K562 (cell line): ENCODE measurements around the gene CCDC116. TPM values are rescaled to one million over a fixed set of nuclear protein-coding genes. Genes with fewer than 3 reads are reported as not detected.

Experiments used
- ARID3A ChIP-seq: IDR thresholded peaks from 2 replicates; pipeline ENCODE4 v1.6.1; 2012; ENCODE audit warnings: low read depth, low read length, improper control_type of control experiment, borderline replicate concordance
- CEBPB ChIP-seq: fragments of 450-650 bp; IDR thresholded peaks from 2 replicates; pipeline ENCODE4 v1.6.1; 2016; ENCODE audit warnings: missing genetic modification characterization, missing compliant biosample characterization
- CREM ChIP-seq: IDR thresholded peaks from 2 replicates; pipeline ENCODE4 v1.6.1; 2014; ENCODE audit warnings: antibody characterized with exemption, low read depth
- FOXP1 ChIP-seq: sonication (generic); formaldehyde crosslinking; IDR thresholded peaks from 2 replicates; pipeline ENCODE4 v1.8.0; 2022; ENCODE audit warnings: mild to moderate bottlenecking, missing genetic modification reagents
- GTF2A2 ChIP-seq: IDR thresholded peaks from 2 replicates; pipeline ENCODE4 v1.6.1; 2016; ENCODE audit warnings: mild to moderate bottlenecking, missing genetic modification characterization, missing compliant biosample characterization
- HMGXB4 ChIP-seq: sonication (generic); formaldehyde crosslinking; IDR thresholded peaks from 2 replicates; pipeline ENCODE4 v1.8.1; 2023; ENCODE audit warnings: mild to moderate bottlenecking, missing genetic modification reagents
- ID3 ChIP-seq, 2 experiments: fragments of 250-450 bp in 1 of 2; fragments of 450-650 bp in 1 of 2; sonication (Bioruptor Pico) in 1 of 2; IDR thresholded peaks; 2 replicates each; pipeline versions ENCODE4 v1.6.1 to v1.8.0; 2016 to 2021; ENCODE audit warnings: mild to moderate bottlenecking in 2 of 2, moderate library complexity in 2 of 2, missing compliant biosample characterization in 1 of 2, missing genetic modification characterization in 1 of 2
- KLF16 ChIP-seq: IDR thresholded peaks from 2 replicates; pipeline ENCODE4 v1.6.1; 2016; ENCODE audit warnings: antibody characterized with exemption
- MAFK ChIP-seq: IDR thresholded peaks from 2 replicates; pipeline ENCODE4 v1.6.1; 2011; ENCODE audit warnings: low read length, improper control_type of control experiment
- MBD1 ChIP-seq: fragments of 250-450 bp; sonication (Bioruptor Pico); IDR thresholded peaks from 2 replicates; pipeline ENCODE4 v1.8.0; 2022; ENCODE audit warnings: inconsistent platforms
- MED1 ChIP-seq: sonication (generic); formaldehyde crosslinking; IDR thresholded peaks from 2 replicates; pipeline ENCODE4 v1.8.1; 2023; ENCODE audit warnings: missing genetic modification reagents, borderline replicate concordance
- NCOR1 ChIP-seq: fragments of 450-650 bp; IDR thresholded peaks from 2 replicates; pipeline ENCODE4 v1.6.1; 2016; ENCODE audit warnings: mild to moderate bottlenecking, moderate library complexity
- SMARCA4 ChIP-seq: fragments of 450-650 bp; IDR thresholded peaks from 2 replicates; pipeline ENCODE4 v1.6.1; 2016
- YBX1 ChIP-seq: fragments of 450-650 bp; IDR thresholded peaks from 2 replicates; pipeline ENCODE4 v1.7.1; 2016; ENCODE audit warnings: mild to moderate bottlenecking
- ZC3H4 ChIP-seq: sonication (generic); formaldehyde crosslinking; IDR thresholded peaks from 2 replicates; pipeline ENCODE4 v1.9.0; 2021; ENCODE audit warnings: missing genetic modification reagents, borderline replicate concordance
- ZKSCAN1 ChIP-seq: fragments of 150-350 bp; IDR thresholded peaks from 2 replicates; pipeline ENCODE4 v1.6.1; 2016; ENCODE audit warnings: low read depth, low read length
- ZNF431 ChIP-seq: sonication (generic); formaldehyde crosslinking; IDR thresholded peaks from 2 replicates; pipeline ENCODE4 v1.8.0; 2022; ENCODE audit warnings: mild to moderate bottlenecking, missing genetic modification reagents
- ZNF609 ChIP-seq: sonication (generic); formaldehyde crosslinking; IDR thresholded peaks from 2 replicates; pipeline ENCODE4 v1.8.1; 2023; ENCODE audit warnings: missing genetic modification reagents, mild to moderate bottlenecking, borderline replicate concordance
- ZSCAN29 ChIP-seq: fragments of 450-650 bp; IDR thresholded peaks from 2 replicates; pipeline ENCODE4 v1.6.1; 2017
- polyA plus RNA-seq, 8 experiments: library from polyadenylated mRNA; depleted of rRNA in 4 of 8; stranded (reverse) in 5 of 8; unstranded in 3 of 8; fragments of >200 nt; fragmentation: Nextera tagmentation in 2 of 8; fragmentation: Illumina TruSeq in 1 of 8; extraction: Ambion mirVana in 2 of 8; extraction: Trizol in 1 of 8; gene quantifications; 2 replicates each; pipeline versions ENCODE4 v1.2.1 to v1.2.3, GENCODE V29; 2011 to 2014; ENCODE audit warnings: inconsistent platforms in 1 of 8, missing spikeins in 1 of 8
- total RNA-seq, 7 experiments: library from RNA; depleted of rRNA in 6 of 7; stranded (reverse); fragments of >200 nt in 6 of 7; fragmentation: Illumina TruSeq in 2 of 7; extraction: Trizol in 2 of 7; gene quantifications; 2 replicates each; pipeline versions ENCODE4 v1.2.1 to v1.2.3, GENCODE V29; 2011 to 2021; ENCODE audit warnings: low replicate concordance in 1 of 7

Gene CCDC116
- total and polyA plus RNA-seq, 9 of the 15 experiments (the other 6 are each of a cell fraction or from before 2014, with no cell fraction given): 1.6 to 11.3 (median 4.7) TPM

- TF ChIP-seq ARID3A: 0 out of 2 replicates have a peak, but pooled peaks have one; percentile 9
- no peak for TF ChIP-seq ID3 (CRISPR knock-in tag; IDR thresholded peaks at IDR 0.05)
- TF ChIP-seq ID3 (tag; IDR thresholded peaks at IDR 0.05): no peak
- peak; percentile 75; the same call in 1 of the 2 replicates for TF ChIP-seq HMGXB4 (CRISPR knock-in tag)
- TF ChIP-seq MED1: no peak
- TF ChIP-seq KLF16: no peak
- no peak for TF ChIP-seq ZNF431 (CRISPR knock-in tag)
- no peak for TF ChIP-seq NCOR1
- no peak for TF ChIP-seq ZSCAN29
- no peak for TF ChIP-seq CREM
- no peak for TF ChIP-seq GTF2A2 (tag)
- TF ChIP-seq FOXP1 (CRISPR knock-in tag): no peak
- TF ChIP-seq MBD1 (CRISPR knock-in tag): no peak
- no peak for TF ChIP-seq CEBPB (tag)
- peak; percentile 65 for TF ChIP-seq ZKSCAN1
- TF ChIP-seq MAFK: peak; percentile 22
- TF ChIP-seq ZNF609 (CRISPR knock-in tag): no peak
- TF ChIP-seq SMARCA4: no peak
- no peak for TF ChIP-seq ZC3H4 (CRISPR knock-in tag)
- TF ChIP-seq YBX1: no peak
These were observed 19.0 kb downstream of the CCDC116 start (continued) for GRCh38 chr22:21651521-21652009.
